H1 (cell line): ENCODE results near the gene MEIOB. TPM values are rescaled to one million over a fixed set of nuclear protein-coding genes. Genes with fewer than 3 reads are reported as not detected.

Experiments
- KDM1A ChIP-seq: fragments of 200-600, 300-600 bp; sonication (generic); IDR thresholded peaks from 2 replicates; pipeline ENCODE4 v1.7.1; 2016; ENCODE audit warnings: mild to moderate bottlenecking, low read length, borderline replicate concordance
- YY1 ChIP-seq: IDR thresholded peaks from 2 replicates; pipeline ENCODE4 v1.6.1; 2011; ENCODE audit warnings: low read depth, mild to moderate bottlenecking, low read length
- polyA plus RNA-seq, 7 experiments: library from polyadenylated mRNA; depleted of rRNA in 3 of 7; stranded (reverse) in 5 of 7; unstranded in 2 of 7; fragments of >200 nt in 5 of 7; fragments of 200-250 nt in 2 of 7; gene quantifications; 1 replicate in 5 of 7; 2 replicates in 1 of 7; 4 replicates in 1 of 7; pipeline versions ENCODE4 v1.2.1 to v1.2.3, GENCODE V29; 2011 to 2013; ENCODE audit warnings: missing spikeins in 2 of 7, mixed read lengths in 2 of 7
- total RNA-seq: library from RNA; stranded (reverse); fragmentation: NEBNext Ultra II Directional; extraction: Animal tissue kit (Norgen Biotek cat#: 25700); gene quantifications from 2 replicates; pipeline ENCODE4 v1.2.1, GENCODE V29; 2021

The MEIOB gene
- total and polyA plus RNA-seq, 2 of the 8 experiments (the other 6 are each of a cell fraction or from before 2014, with no cell fraction given) = 0.63 to 1.1 TPM

DNA sequence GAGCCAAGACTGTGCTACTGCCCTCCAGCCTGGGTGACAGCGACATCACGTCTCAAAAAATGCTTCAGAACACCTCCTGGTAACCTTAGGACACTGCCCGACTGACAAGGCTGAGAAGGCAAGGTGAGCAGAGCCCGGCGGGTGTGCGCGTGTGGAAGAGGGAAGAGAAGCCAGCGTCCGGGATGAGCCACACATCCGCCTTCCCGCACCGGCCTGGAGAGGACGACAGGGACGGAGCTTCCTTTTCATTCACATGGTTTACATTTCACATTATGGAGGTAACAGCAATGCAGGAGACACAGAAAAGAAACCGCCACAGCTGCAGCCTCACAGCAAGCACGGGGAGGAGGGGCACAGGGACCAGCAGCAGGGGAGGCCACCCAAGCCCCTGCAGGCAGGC lies 61.9 kb downstream of the MEIOB start (continued):
- TF ChIP-seq KDM1A (no peak), YY1 (no peak)
